HG02763 (cell line): ENCODE results near the gene WDTC1.
"Not testable (repeated sequence)": the region's sequence is repeated elsewhere in the genome, so short reads cannot be mapped to it uniquely, and the experiment has no call there.

Experiments used
- ATAC-seq: cut with Tn5 transposase; IDR thresholded peaks from one replicate; pipeline ENCODE4 v1.9.1; 2021; ENCODE audit warnings: mild to moderate bottlenecking, moderate library complexity; ENCODE audit not compliant: unreplicated experiment

WDTC1 gene

DNA sequence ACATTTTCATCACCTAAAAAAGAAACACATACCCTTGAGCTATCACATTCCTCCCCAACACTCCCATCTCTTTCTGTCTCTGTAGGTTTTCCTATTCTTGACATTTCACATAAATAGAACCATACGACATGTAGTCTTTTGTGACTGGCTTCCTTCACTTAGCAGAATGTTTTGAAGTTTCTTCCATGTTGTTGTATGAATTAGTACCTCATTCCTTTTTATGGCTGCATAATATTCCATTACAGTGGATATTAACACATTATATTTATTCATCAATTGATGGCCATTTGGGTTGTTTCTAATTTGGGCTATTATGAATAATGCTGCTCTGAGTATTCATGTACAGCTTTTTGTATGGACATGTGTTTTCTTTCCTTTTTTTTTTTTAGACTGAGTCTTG lies 11.8 kb downstream of the WDTC1 start:
- ATAC-seq, result no peak

GRCh38 chr1:27253596-27253995 lies 19.2 kb downstream of the WDTC1 start:
- no peak for ATAC-seq

- ATAC-seq, result no peak
These were observed 20.7 kb downstream of the WDTC1 start for GRCh38 chr1:27255136-27255535.

GRCh38 chr1:27257155-27257554 lies 22.7 kb downstream of the WDTC1 start:
- ATAC-seq, result no peak

- ATAC-seq, result no peak
These were observed 24.2 kb downstream of the WDTC1 start for GRCh38 chr1:27258598-27258997.

- ATAC-seq, result no peak
These were observed 32.7 kb downstream of the WDTC1 start for GRCh38 chr1:27267153-27267552.

DNA sequence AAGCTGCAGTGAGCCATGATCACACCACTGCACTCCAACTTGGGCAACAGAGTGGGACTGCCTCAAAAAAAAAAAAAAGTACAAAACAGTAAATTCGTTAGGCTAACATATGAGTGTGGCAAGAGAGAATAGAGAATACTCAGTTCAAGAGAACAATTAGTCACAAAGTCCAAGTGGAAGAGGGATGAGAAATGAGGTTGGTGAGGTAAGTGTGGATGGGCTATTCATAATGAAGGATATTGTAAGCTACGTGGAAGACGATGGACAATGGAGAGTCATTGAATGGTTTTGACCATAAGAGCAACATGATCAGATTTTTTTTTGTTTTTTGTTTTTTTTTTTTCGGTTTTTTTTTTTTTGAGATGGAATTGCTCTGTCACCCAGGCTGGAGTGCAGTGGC lies 34.8 kb downstream of the WDTC1 start:
- ATAC-seq, result no peak

DNA sequence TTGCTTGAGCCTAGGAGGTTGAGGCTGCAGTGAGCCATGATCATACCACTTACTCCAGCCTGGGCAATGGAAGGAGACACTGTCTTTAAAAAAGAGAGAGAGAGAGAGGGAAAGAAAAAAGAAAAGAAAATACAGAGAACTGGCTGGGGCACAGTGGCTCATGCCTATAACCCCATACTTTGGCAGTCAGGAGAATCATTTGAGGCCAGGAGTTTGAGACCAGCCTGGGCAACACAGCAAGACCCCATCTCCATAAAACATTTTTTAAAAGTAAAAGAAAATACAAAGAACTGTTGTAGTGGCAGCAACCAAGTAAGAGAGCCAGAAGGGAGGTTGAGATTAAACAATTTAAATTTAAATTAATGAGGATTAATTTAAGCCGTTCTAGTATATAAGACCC lies 39.8 kb downstream of the WDTC1 start:
- ATAC-seq, result no peak

DNA sequence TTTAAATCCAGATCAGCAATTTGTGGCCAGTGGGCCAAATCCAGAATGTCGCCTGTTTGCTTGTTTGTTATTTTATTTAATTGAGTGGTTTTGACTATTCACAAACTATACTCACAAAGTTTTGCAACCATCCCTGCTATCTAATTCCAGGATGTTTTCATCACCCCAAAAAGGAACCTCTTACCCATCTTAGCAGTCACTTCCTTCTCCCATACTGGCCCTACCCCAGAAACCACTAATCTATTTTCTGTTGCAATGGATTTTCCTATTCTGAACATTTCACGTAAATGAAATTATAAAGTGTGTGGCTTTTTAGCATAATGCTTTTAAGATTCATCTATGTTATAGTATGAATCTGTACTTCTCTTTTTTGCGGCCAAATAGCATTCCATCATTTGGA lies 41.3 kb downstream of the WDTC1 start:
- ATAC-seq, result no peak

GRCh38 chr1:27284425-27285273 lies 50.2 kb downstream of the WDTC1 start:
- no peak for ATAC-seq

DNA sequence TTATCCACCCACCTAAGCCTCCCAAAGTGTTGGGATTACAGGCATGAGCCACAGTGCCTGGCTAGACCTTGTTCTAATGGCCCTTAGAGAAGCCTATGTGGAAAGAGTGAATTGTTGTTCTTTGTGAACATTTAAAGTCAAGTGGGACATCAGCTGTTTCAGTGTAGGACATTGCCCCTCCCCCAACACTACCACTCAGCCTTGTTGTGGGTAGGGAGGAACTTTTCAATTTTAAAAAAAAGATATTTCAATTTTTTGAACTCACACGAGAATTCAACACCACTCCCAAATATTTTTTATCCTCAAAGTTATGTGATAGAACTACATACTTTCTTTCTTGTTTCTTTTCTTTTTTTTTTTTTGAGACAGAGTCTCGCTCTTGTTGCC lies 50.8 kb downstream of the WDTC1 start:
- no peak for ATAC-seq

GRCh38 chr1:27285821-27286220 lies 51.4 kb downstream of the WDTC1 start:
- ATAC-seq, result not testable (repeated sequence)

- ATAC-seq, result not testable (repeated sequence)
These were observed 54.7 kb downstream of the WDTC1 start for GRCh38 chr1:27289125-27289524.

- ATAC-seq, result no peak
These were observed 56.1 kb downstream of the WDTC1 start for GRCh38 chr1:27290581-27290980.

DNA sequence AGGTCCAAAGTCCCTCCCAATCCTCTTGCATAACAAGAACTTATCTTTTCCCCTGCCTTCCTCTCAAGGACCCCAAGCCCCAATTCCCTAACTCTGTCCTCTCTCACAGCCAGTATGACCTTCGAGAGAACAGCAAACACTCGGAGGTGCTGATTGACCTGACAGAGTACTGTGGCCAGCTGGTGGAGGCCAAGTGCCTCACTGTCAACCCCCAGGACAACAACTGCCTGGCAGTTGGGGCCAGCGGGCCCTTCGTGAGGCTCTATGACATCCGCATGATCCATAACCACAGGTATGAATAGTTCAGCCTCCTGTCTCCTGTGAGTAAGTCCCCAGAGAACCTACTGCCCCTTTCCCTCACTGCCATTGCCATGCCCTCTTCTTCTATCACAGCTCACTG lies 57.7 kb downstream of the WDTC1 start:
- ATAC-seq, result no peak

DNA sequence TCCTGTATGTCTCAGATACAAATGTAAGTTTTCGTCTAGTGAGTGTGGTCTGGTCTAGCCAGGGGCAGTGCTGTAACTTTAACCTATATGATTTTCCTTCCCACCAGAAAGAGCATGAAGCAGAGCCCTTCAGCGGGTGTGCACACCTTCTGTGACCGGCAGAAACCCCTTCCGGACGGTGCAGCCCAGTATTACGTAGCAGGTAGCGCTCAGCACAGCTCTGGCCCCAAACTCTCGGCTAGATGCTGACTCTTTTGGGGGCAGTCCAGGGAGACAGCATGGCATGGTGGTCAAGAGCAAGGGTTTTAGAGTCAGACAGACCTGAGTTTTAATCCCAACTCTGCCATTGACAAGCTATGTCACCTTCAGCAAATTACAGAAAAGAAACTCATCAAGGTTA lies 59.5 kb downstream of the WDTC1 start:
- no peak for ATAC-seq

DNA sequence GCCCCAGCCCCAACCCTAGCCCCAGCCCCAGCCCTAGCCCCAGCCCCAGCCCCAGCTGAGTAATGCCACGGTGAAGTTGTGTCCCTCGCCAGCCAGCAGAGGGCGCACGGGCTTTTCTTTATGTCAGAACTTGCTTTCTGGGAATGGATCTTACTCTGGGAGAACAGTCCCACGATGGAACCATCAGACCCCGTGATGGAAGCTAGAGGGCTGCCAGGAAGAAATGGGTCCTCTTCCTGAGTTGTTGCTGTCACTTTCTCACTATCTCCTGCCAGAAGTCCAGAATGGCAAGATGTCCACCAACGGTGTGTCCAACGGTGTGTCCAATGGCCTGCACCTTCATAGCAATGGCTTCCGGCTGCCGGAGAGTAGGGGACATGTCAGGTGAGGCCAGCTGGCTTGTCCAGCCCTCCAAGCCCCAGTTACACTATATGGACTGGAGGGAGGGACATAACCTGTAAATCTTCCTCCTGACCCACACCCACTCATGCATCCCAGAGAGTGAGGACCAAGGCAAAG lies 62.4 kb downstream of the WDTC1 start:
- no peak for ATAC-seq

DNA sequence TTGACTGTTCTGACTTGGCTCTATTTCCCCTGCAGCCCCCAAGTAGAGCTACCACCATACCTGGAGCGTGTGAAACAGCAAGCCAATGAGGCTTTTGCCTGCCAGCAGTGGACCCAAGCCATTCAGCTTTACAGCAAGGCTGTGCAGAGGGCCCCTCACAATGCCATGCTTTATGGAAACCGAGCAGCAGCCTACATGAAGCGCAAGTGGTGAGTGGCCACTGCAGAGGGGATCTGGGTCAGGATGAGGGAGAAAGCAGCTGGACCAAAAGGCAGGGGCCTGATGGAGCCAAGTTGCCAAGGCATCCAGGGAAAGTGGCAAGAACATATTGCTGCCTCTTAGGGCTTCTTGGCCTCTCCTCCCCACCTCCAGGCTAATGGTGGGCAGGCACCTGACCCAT lies 63.5 kb downstream of the WDTC1 start:
- ATAC-seq, result no peak

DNA sequence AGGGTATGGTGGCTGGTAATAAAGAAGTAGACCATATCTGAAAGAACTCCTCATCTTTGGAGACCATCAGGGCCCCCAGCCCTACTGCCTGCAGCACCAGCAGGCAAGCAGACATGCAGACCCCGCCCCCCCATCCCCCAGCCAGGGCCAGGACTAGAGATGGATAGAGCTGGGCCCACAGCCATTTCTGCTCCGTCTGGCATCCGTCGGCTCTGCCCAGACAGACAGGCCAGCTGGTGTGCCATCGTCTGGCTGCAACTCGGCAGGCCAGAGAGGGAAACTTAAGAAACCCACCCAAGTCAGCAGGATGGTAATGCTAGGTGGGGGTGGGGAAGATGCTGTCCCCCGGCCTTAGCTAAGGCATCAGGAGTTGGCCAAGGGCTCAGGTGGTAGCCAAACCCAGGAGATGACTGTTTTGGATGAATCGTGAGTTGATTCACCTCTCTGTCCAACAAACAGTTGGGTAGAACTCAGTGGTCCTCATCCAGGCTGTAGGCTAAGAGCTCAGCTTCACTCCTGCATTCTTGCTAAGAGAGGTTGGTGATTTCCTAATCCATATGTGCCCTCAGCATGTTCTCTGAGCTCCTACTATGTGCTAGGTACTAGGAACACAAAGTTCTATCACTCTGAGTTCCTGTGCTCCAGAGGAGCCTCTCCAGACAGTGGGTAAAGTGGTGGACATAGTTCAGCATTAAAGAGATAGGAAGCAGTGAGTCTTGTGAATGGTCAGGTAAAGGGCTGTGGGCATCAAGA lies 64.4 kb downstream of the WDTC1 start:
- ATAC-seq, result no peak

GRCh38 chr1:27299385-27300271 lies 65.2 kb downstream of the WDTC1 start:
- ATAC-seq, result no peak
